Activated gamma-delta T cell treated with Interleukin-2 at 50 U/mL for 16 hours (primary cell): ENCODE measurements around the gene MANBA.
A peak's percentile ranks its signal among the peaks of the same experiment; 100 is the strongest.
"Not testable (repeated sequence)": the region's sequence is repeated elsewhere in the genome, so short reads cannot be mapped to it uniquely, and the experiment has no call there.

Experiments
- DNase-seq: peaks from one replicate; pipeline ENCODE4 v3.0.0-alpha.2; 2020

MANBA gene

DNA sequence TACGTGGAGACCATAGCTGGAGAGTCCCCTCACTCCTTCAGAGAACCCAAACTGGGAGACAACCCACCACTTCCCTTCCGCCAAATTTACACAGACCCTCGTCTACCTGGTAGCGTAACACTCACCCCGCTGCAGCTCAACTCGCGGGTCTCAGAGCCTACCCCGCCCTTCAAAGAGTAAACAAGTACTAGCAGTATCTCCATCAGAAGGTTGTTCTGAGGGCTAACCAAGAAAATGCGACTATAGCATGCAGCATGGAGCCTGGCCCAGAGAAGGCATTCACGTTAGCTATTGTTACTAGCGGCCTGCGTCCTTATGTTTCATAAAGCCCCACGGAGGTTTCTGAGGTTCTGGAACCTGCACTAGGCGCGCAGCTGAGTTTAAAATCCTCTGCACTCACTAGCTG, 531 bp upstream of the MANBA start:
- DNase-seq: peak; percentile 27

GRCh38 chr4:102759831-102760644, 730 bp downstream of the MANBA start:
- DNase-seq: no peak

DNA sequence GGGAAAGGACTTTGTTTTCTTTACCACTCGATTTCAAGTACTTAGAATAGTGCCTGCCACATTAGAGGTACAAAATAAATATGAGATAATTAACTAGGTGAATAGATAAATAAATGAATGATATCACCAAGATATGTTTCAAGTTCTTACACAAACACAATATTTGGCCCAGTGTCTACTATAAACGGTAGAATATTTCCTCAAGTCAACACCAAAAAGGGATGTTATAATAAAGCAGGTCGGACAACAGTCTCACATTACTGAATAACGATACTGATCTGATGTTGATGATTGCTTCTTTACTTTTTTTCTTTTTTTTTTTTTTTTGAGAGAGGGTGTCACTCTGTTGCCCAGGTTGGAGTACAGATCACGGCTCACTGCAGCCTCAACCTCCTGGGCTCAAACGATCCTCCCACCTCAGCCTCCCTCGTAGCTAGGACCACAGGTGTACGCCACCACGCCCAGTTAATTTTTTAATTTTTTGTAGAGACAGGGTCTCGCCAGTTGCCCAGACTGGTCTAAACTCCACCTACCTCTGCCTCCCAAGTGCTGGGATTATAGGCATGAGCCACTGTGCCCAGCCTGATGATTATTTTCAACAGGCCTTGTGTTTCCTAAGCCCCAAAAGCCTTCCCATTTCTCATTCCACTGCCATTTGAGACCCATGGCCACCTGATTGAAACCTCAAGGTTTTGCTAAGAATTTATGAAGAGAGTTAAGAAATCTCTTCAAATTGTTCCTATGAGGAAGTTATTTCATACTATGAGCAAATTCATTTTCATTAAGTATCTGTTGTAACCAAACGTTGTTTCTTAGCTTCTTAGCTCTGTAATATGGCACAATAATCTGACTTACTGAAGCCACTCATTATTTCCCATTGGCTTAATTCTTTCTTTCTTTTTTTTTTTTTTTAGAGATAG, 2.3 kb downstream of the MANBA start:
- DNase-seq: no peak

DNA sequence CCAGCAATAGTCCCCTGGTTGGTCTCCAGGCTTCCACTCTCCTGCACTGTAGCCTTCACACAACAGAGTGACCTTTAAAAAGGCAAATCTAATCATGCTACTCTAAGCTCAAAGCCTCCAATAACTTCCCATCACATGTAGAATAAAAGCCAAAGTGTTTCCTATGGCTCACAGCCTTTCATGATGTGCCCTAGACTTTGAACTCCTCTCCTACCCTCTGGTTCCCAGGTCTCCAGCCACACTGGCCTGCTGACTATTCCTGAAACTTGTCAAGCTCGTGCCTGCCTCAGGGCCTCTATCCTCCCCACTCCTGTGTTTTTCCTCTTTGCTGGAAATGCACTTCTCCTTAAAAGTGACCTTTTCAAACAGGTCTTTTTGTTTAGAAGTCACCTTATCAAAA, 3.1 kb downstream of the MANBA start:
- no peak for DNase-seq

DNA sequence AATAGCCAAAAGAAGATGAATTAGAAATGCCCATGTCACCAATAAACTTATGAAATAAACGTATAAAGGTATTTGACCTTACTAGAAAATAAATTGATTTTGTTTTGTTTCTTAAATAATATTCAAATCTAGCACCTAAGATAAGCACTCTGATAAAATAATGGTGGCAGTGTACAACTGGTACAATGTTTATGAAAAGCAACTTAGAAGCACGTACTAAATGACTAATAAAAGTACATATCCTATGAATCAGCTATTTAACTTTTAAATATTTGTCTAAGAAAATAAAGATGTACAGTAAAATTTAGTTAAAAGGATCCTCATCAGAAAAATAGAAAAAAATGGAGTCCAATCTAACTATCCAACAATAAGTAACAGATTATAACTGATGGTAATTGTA, 6.7 kb downstream of the MANBA start:
- no peak for DNase-seq

- no peak for DNase-seq
Measured at GRCh38 chr4:102751941-102752340, 8.8 kb downstream of the MANBA start.

DNA sequence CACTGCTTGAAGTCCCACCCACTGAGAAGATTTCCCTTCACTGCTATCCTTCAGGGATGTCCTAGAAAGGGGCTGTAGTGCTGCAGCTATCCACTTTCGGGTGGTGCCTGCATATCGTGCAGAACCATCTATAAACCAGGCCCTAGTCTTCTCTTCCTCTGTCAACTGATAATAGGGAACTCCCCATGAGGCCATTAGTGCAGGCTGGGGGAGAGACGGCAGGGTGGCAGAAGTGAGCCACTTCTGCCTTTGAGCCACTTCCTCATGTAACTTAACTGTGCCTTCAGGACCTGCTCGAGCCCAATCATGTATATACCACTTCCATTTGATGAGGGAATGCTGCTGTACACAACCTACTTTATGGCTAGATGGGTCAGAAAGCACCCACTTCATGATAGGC, 17.4 kb downstream of the MANBA start:
- DNase-seq: not testable (repeated sequence)

DNA sequence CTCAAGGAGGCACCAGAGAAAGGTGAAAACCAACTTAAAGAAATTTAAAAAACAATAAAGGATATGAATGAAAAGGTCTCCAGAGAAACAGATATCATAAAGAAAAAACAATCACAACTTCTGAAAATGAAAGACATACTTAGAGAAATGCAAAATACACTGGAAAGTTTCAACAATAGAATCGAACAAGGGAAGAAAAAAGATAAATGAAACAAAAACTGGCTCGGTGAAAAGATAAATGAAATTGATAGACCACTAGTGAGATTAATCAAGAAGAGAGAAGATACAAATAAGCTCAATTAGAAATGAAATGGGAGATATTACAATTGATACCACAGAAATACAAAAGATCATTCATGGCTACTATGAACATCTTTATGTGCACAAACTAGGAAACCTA, 22.0 kb downstream of the MANBA start:
- not testable (repeated sequence) for DNase-seq

DNA sequence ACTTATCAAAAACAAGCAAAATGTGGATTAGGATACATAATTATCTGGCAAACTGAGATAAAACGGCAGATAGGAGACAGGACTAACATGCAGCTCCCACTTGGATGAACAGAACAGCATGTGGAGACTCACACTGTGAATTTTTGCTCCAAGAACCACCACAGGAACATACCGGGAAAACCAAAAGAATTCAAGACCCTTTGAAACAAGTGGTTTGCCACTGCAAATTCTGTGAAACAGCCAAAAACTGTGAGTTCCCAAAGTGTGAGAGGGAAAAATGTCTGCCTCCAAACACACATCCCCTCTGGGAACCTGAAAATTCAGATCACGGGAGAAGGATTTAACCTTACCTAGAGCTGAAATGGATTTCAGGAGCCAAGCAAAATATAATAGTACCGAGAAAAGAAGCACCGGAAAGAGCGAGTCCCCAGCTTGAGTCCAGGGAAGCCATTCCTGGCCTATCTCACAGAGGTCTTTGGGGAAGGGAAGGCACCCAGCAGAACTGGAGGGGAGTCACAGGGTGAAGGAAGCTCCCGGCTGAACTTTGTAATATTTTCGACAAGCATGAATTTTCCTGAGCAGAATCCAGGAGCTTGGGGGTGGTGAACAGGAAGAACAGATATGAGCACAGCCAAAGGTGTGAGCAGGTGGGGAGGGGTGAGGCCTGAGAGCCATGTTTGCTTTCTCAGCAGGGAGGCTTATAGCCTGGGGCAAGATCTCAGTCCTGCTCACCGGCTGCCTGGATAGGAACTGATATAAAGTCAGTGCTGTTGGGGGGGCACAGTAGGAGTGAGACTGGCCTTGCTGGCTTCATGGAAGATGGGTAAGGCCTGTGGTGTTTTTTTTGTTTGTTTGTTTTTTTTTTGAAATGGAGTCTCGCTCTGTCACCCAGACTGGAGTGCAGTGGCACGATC, 23.9 kb downstream of the MANBA start:
- DNase-seq: no peak

DNA sequence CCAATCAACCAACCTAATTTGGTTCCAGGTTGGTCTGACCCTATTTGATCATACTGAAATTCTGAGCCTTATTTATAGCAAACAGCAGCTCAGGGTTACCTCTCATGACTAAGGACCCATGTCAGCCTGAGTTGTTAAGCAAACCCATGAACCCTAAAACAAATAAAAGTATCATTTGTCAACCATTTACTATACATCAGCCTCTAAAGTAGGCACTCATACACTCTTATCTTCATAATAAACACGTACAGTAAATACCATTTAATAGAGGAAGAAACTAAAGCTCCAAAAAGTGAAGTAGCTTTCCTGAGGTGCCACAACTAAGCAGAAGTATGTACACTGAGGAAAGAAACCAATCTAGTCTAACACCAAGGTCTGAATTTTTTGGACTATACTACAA, 25.2 kb downstream of the MANBA start:
- no peak for DNase-seq

DNA sequence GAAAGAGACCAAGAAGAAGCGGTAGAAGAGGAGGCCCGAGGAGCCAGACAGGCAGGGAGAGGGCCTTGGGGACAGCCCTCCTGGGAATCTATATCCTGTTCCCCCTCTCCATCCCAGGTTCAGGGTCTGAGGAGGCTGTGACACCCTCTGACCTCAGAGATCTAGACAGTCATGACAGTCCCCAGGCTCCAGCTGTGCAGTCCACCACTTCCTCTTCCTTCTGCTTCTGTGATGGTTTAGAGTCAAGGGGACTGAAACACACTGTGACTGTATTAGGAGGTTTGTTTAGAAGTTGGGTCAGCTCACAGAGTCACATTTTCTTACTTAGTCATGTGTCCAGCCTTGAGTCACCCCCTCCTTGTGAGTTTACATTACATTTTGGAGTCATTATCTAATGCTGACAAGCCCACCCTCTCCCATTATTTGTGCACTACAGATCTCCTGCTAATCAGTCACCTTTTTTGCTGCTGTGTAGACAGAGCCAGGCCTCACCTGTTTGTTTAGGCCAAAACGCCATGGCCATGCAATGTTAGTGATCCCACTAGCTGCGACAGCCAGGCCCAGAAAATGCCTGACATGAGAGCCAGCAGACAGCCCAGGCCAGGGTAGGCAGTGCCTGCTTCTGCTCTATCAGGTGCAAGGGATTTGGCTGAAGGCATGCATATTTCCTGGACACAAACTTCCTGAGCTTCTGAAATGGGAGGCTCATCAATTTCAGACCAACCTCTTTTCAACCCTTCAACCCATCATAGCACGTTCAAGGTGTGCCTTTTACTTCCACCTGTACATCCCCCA, 26.0 kb downstream of the MANBA start:
- no peak for DNase-seq

GRCh38 chr4:102734116-102734515, 26.7 kb downstream of the MANBA start:
- DNase-seq: no peak

DNA sequence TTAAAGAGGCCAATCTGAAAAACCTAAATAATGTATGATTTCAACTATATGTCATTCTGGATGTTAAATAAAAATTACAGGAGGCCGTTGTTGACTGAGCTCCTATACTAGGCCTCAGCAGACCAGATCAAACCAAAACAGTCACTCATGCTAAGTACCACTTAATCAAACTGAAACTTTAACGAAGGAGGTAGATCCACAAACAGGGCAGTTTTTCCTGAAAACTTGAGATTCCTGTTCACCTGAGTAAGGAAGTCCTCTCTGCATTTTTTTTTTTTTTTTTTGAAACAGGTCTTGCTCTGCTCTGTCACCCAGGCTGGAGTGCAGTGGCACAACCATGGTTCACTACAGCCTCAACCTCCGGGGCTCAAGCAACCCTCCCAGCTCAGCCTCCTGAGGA, 27.7 kb downstream of the MANBA start:
- no peak for DNase-seq

DNA sequence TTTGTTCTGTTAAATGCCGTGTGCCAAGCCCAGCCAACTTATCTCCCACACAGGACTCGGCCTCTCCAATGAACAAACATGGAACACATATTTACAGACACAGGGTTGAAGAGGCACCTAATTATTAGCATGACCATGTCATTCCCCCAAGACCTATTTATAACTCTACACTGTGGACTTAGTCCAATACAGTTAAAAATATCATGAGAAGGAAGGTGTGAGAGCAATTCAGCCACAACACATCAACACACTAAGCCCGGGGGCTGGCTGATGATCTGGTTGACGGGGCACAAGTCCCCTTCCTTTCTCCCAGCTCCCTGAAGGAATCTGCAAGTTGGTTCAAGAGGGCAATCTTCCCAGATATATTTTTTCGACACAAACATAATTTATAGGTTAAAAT, 28.1 kb downstream of the MANBA start:
- DNase-seq: no peak

- no peak for DNase-seq
Measured at GRCh38 chr4:102730968-102731533, 29.7 kb downstream of the MANBA start.

DNA sequence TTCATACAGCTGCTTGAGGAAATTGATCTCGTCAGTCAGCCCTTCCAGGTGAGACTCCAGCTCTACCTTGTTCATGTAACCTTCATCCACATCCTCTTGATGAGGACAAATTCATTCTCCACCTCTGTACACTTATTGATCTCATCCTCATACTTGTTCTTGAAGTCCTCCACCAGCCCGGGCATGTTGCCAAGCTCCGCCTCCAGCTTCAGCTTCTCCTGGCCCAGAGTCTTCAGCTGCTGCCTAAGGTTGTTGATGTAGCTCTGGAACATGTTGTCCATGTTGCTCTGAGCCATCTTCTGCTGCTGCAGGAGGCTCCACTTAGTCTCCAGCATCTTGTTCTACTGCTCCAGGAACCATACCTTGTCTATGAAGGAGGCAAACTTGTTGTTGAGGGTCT, 31.3 kb downstream of the MANBA start:
- not testable (repeated sequence) for DNase-seq

GRCh38 chr4:102726919-102727318, 33.8 kb downstream of the MANBA start:
- not testable (repeated sequence) for DNase-seq

DNA sequence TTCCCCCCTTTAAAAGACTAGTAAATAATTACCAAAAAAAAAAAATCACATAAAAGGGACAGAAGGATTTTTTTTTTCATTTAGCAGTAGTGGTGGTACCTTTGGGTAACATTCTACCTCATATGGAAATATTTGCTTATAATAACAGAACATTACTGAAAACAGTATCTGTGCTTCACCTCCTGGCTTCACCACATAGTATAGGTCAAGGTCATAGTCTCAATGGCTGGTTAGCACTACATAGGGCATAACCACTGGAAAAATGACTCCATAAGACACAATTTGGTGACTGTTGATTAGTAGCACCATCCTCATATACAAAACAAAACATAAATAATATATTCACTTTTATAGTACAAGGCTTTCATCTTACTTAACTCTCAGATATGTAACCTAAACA, 34.7 kb downstream of the MANBA start:
- DNase-seq: no peak

- no peak for DNase-seq
Measured at GRCh38 chr4:102725229-102725628, 35.5 kb downstream of the MANBA start.

DNA sequence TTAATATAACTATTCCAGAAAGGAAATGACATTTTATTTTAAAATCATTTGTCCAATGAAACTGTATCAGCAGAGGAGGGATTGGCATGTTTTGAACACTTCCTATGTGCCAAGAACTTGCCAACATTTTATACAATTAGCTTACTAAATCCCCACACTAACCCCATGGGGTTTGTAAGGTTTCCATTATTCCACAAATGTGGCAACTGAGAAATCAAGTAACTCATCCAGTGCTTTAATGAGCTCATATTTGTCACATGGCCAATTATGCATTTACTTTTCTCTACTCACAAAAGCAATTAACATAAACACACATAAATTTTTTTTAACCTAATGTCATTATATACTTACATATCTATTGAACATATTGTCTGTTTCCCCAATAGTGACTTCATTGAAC, 37.3 kb downstream of the MANBA start:
- no peak for DNase-seq

DNA sequence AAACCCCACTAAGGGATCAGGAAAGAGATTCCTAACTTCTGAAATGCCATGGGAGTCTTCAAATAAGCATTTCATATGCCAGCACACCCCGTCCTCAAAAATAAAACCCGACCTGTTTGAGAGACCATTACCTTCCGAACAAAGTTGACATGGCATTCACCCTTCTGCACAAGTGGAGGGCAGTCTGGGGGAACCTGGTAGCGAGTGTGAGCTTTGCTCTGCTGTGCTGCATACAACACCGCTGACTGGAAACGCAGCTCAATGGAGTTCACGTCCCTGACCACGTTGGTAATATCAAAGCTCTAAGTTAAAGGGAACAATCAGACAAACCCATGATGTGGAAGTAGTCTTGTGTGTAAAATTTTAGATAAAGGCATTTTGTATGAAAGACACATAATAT, 38.0 kb downstream of the MANBA start:
- DNase-seq: no peak
